Left cardiac atrium (tissue), 4 donors: ENCODE results near the gene PPM1J. TPM values are rescaled to one million over a fixed set of nuclear protein-coding genes. Genes with fewer than 3 reads are reported as not detected.

Experiments
- ATAC-seq, 2 donors: fragments of 200-7000 bp; cut with Tn5 transposase; one replicate each; pipeline ENCODE4 v1.9.1; 2020; ENCODE audit warnings: mild to moderate bottlenecking in 2 of 2, moderate library complexity in 2 of 2
- DNase-seq: peaks from one replicate; pipeline ENCODE4 v3.0.0-alpha.2; 2020
- intact Hi-C, 2 donors: fragments of 100-400 bp; cut with DNase I; formaldehyde crosslinking; loops; one replicate each; pipeline versions ENCODE4 v1.14.1 to v1.15.1; 2022 to 2023
- total RNA-seq, 2 donors: library from RNA; stranded (reverse); fragmentation: NEBNext Ultra II Directional; extraction: Animal tissue kit (Norgen Biotek cat#: 25700); gene quantifications; one replicate each; pipeline ENCODE4 v1.2.1, GENCODE V29; 2021
- donor health status: DM: no; HTN: yes; CAD: no.
- donor health status: DM: no; HTN: yes; CAD: no; lungs with severe emphysema.
- donor health status: DM: yes; HTN: yes; CAD: no.
- donor health status: Dilated cardiomyopathy.

PPM1J gene
- total RNA-seq, 2 donors from 2014 or later, result 4.9 to 5.1 TPM

DNA sequence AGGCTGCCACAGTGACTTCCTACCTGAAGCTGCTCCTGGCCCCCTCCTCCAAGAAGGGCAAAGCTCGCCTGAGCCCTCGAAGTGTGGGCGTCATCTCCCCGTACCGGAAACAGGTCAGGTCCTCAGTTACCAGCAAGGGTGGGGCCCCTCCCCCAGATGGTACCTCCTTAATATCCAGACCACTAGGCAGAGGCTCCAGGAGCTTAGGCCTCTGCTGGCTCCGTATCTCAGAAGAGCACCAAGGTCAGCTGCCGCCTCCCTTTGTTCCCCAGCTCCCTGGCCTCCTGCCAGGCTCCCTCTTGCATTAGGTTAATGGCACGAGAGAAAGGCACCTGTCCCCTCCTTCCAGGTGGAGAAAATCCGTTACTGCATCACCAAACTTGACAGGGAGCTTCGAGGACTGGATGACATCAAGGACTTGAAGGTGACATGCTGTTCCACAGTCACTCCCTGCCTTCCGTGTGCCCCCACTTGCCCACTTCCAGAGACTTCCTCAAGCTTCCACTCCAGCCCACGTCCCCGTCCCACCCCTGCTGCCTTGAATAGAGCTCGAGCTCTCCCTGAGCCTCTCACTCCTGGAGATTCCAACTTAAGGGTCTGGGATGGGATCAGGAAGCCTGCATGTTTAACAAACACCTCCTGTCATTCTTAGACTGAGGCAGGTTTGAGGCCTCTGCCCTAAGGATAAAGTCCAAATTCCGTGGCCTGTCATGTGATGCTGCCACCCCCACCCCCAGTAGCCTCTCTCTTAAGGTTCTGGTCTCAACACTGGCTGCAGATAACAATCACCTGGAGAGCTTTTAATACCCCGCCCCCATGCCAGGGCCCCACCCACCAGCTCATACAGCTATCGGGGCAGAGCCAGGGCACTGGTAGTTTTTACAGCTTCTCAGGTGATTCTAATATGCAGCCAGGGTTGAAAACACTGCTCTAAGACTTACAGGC is 16.5 kb downstream of the PPM1J start:
- ATAC-seq (no peak), DNase-seq (peak; percentile 62)
- intact Hi-C loops, result no loop called here

DNA sequence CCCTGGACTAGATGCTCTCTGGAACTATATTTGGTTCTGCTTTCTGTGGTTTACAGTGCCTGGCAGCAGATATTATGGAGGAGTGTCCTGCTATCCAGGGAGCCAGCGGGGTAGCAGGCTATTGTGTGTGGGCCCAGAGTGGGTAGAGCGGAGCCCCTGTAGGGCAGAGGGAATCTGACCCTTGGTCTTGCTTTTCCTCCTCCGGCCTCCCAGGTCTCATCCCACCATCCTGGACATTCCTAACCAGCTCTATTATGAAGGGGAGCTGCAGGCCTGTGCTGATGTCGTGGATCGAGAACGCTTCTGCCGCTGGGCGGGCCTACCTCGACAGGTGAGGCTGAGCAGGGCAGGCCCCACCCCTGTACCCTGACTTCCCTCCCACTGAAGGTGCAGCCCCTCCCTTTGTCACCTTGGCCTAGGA is 17.3 kb downstream of the PPM1J start:
- DNase-seq (no peak), ATAC-seq (no peak)
- intact Hi-C loops, result no loop called here

- ATAC-seq (no peak), DNase-seq (no peak)
- intact Hi-C loops, result no loop called here
These were observed 18.4 kb downstream of the PPM1J start for GRCh38 chr1:112696578-112697314.

- intact Hi-C loops, result no loop called here
- ATAC-seq (no peak), DNase-seq (no peak)
These were observed 19.9 kb downstream of the PPM1J start for GRCh38 chr1:112695276-112695675.

DNA sequence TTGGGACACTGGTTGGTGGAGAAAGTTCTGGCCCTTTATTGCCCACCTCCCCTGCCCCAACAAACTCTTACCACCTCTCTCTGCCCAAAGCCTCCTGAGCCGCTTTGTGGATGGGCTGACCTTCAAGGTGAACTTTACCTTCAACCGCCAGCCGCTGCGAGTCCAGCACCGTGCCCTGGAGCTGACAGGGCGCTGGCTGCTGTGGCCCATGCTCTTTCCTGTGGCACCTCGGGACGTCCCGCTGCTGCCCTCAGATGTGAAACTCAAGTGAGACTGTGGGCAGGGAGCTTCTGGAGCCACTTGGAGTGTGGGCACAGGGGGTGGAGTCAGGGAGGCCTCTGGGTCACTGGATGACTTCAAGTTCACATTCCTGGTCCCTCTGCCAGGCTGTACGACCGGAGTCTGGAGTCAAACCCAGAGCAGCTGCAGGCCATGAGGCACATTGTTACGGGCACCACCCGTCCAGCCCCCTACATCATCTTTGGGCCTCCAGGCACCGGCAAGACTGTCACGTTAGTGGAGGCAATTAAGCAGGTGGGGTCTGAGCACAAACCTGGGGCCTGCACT is 20.7 kb downstream of the PPM1J start:
- intact Hi-C loops, result no loop called here
- ATAC-seq, result no peak
- no peak for DNase-seq

- intact Hi-C loops, result no loop called here
- DNase-seq (no peak), ATAC-seq (no peak)
These were observed 21.3 kb downstream of the PPM1J start for GRCh38 chr1:112693821-112694220.

- DNase-seq (no peak), ATAC-seq (no peak)
- intact Hi-C loops, result no loop called here
These were observed 22.5 kb downstream of the PPM1J start for GRCh38 chr1:112692681-112693080.

GRCh38 chr1:112689842-112690237 is 25.3 kb downstream of the PPM1J start:
- no peak for ATAC-seq
- intact Hi-C loops, result no loop called here

DNA sequence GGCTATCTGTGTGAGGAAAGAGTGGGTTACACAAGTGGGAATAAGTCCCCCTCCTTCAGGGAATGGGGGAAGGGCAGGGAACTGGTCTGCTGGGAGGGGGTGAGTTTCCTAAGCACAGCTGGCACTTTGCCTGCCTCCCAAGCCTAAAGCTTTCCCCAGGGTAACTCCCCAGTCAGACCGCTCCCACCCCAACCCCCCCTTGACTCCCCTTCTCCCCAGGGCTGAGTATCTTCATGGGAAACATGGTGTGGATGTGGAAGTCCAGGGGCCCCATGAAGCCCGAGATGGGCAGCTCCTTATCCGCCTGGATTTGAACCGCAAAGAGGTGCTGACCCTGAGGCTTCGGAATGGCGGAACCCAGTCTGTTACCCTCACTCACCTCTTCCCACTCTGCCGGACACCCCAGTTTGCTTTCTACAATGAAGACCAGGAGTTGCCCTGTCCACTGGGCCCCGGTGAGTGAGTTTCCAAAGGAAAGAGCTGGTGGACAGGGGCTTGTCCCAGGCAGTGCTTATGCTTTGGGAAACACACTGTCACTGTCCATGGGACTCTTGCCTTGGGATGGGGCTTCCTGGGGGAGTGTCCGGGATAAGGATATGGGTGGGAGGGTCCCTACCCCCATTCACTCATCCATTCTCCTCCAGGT is 25.8 kb downstream of the PPM1J start:
- intact Hi-C loops, result no loop called here
- ATAC-seq (peak; percentile 20 to 32), DNase-seq (no peak)

More at GRCh38 chr1:112689842-112690237, 25.3 kb downstream of the PPM1J start:
- DNase-seq, result no peak

GRCh38 chr1:112688781-112689193 is 26.3 kb downstream of the PPM1J start:
- intact Hi-C loops, result no loop called here
- peak; percentile 58 for DNase-seq
- ATAC-seq, result peak; percentile 69 to 74

DNA sequence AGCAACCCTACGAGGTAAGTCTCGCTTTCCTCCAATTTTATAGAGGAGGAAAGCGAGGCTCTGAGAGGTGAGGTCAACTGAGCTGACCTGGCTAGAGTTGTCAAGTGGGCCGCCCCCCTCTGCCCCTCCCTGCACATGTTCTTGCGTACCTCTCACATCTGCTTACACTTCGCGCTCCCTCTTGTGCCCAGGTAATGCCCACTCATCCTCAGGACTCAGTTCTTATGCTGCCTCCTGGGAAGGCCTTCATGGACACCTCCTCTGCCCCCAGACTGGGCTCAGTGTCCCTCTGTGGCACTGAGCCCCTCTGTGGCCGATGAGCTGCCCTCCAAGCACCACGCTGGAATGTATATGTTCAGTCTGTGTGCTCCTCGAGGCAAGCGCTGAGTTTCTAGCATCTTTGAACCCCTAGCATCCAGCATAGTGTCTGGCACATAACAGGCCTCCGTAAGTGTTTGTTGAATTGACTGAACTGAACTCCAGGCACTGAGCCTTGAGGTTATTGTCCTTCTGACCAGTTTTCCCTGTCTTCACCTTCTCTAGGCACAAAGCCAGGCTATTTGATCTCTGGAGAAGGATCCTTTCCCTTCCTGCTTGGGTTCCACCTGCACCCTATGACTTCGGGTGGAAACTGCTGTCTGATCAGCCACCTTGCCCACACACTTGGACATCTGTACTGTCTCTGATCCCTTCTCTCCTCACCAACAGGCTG is 27.2 kb downstream of the PPM1J start:
- DNase-seq, result no peak
- intact Hi-C loops, result no loop called here
- no peak for ATAC-seq

- DNase-seq (no peak), ATAC-seq (no peak)
- intact Hi-C loops, result no loop called here
These were observed 27.8 kb downstream of the PPM1J start for GRCh38 chr1:112687361-112687760.

- ATAC-seq (no peak), DNase-seq (no peak)
- intact Hi-C loops, result no loop called here
These were observed 28.3 kb downstream of the PPM1J start for GRCh38 chr1:112686835-112687234.

DNA sequence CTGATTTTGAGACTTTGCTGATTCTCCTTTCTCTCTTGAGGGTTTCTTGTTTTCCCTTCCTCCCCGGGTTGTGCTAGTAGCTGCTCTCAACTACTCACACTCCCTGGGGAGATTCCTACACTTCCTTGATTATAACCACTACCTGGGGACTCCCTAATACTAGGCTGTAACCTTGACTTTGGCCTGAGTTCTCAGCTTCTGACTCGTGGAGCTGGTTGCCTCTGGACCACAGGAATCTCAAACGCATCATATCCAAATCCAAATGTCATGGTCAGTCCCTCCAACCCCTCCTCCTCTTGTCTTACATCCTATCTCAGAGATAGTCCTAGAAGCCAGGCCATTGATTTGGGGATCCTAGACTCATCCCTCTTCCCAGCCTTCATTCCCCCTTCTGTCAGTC is 28.7 kb downstream of the PPM1J start:
- no peak for ATAC-seq
- intact Hi-C loops, result no loop called here
- no peak for DNase-seq

DNA sequence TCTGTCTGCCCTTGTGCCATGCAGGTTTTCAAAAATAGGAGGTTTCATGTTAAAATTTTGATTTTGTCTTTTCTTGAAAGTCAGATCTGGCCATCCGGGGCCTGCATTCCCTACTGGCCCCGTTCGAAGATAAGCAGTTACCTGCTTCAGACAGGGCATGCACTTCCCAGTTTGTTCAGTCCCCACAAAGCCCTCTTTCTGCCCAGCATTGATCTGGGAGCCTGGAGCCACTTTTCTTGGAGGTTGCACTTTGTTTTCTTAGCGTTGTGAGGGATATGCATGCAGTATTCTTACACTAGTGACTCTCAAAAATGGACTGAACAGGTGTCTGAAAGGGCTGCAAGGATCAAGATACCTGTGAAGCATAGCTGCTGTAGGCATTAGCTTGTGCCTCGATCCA is 29.2 kb downstream of the PPM1J start:
- ATAC-seq (no peak), DNase-seq (no peak)
- intact Hi-C loops, result no loop called here

- no peak for ATAC-seq
- intact Hi-C loops, result no loop called here
- DNase-seq, result no peak
These were observed 36.5 kb downstream of the PPM1J start for GRCh38 chr1:112678605-112679004.

GRCh38 chr1:112677501-112677900 is 37.6 kb downstream of the PPM1J start:
- intact Hi-C loops, result no loop called here
- no peak for DNase-seq
- no peak for ATAC-seq

GRCh38 chr1:112676543-112676942 is 38.6 kb downstream of the PPM1J start:
- ATAC-seq (no peak), DNase-seq (no peak)
- intact Hi-C loops, result no loop called here
